GM18907 (cell line): ENCODE data around the gene RAB11FIP4.

ENCODE experiments used
- ATAC-seq: cut with Tn5 transposase; IDR thresholded peaks from one replicate; pipeline ENCODE4 v1.9.1; 2021; ENCODE audit warnings: mild to moderate bottlenecking, moderate library complexity; ENCODE audit not compliant: unreplicated experiment

The RAB11FIP4 gene

DNA sequence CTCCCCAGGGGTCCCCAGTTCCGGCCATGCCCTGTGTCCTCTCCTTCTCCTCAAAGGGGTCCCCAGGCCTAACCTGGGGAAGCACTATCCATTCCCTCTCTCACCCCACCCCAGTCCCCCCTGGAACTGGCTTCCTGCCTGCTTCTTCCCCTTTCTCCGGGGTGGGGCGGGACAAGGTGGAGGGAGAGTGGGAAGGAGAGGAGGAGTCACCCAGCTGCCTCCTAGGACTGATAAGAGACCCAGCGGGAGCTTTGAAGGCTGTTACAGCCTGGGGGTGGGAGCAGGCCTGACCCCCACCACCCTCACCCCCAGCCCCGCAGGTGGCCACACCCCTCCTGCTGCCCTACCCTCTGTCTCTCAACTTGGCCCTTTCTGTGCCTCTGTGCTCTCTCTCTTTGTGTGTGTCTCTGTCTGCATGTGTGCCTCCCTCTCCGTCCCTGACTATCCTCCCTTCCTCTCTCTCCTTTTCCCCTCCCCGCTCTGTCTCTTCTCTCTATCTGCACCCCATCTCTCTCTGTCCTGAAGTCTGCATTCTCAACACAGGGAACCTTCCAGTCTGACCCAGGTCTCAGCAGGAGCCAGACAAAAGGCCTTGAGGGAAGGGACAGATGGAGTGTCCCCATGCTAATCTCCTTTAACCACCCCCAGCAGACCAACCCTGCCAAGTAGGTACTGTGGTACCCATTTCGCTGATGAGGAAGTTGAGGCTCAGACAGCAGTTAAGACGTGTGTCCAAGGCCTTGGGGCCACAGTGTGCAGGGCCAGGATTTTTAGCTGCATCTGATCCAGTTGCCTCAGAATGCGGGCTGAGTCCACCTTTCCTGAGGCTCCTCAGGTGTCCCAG lies 66.1 kb downstream of the RAB11FIP4 start:
- ATAC-seq: no peak

DNA sequence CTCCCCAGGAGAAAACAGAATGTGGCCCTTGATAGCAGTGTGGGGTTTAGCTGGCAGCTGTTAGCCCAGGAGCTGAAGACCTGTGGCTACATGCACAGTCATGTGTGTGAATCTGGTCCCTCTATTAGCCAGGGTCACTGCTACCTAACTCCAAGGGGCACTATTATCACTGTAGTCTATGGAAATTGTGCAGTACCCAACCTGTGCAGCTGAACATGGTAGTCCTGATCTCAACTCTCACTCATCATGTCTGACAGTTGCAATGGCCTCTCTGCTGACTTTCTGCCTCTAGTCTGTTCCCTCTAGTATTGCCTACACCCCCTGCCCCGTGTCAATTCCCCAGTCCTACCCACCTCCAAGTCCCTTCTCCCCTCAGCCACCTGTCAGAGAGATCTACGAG lies 67.4 kb downstream of the RAB11FIP4 start:
- ATAC-seq: no peak

DNA sequence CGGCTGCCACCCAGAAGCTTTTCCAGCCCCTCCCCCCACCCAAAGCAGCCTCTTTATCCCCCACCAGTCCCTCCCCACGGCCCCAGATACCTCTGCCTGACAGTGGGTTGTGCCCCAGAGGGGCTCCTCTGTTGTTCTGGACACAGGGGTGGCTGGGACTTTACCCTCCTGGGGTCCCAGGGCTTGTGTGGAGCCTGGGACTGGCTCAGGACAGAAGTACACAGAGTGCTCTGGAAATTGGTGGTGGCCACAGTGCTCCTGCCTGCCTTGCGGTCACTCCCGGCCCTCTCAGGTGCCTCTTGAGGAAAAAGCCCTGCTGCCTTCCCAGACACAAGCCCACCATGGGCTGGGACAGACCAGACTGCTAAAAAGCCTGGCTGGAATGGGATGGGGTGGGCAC lies 68.2 kb downstream of the RAB11FIP4 start:
- no peak for ATAC-seq

DNA sequence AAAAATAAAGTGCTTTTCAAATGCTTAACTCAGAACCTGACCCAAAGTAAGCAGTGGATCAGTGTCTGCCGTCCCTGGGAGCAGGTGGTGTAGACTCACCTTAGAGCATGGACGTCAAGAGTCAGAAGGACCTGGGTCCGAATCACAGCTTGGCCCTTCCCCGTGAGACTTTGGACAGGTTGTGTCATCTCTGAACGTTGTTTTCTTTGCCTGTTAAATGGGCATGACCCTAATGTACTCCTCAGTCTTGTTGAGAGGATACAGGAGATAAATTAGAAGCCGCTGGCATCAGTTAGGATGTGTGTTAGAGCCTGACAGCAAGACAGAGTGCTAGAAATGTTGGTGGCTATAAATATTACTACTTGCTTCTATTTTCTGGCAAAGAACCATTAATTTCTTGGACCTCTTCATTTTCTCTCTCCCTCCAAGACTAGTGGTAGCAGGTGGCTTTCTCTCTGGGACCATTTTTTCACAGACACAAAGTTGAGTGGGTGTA lies 68.8 kb downstream of the RAB11FIP4 start:
- ATAC-seq: no peak

DNA sequence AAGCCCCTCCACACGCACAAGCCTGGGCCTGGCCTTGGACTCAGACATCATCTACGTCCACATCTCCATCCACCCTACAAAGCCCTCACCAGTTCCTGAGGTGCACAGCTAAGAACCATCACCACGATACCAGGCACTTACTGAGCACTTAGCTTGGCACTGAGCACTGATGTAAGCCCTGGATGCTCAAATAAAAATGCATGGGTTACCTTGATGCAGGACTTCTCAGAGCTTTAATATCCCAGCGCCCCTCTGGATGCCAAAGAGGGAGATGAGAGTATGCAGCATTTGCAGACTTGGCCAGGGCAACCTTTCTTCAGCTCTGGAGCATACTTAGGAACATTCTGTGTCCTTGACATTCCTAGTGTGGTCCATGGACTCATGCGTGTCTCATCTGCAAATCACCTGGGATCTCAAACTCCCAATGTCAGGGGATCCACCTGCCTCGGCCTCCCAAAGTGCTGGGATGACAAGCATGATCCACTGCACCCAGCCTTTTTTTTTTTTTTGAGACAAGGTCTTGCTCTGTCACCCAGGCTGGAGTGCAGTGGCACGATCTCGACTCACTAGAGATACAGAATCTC lies 69.8 kb downstream of the RAB11FIP4 start:
- ATAC-seq: no peak

DNA sequence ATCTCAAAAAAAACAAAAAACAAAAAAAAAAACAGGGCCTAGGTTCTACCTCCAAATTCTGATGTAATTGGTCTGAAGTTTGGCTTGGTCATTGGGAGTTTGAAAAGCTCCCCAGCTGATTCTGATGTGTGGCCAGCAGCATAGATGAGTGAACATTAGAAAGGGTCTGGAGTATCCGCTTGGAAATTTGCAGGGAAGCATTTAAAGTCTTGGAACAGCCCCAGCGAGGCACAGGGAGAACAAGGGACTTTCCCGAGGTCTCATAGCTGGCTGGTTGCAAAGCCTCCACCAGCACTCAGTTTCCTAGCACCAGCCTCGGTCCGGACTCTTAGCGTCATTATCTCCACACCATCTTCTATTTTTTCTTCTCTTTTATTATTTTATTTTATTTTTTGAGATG lies 70.8 kb downstream of the RAB11FIP4 start:
- ATAC-seq: no peak

DNA sequence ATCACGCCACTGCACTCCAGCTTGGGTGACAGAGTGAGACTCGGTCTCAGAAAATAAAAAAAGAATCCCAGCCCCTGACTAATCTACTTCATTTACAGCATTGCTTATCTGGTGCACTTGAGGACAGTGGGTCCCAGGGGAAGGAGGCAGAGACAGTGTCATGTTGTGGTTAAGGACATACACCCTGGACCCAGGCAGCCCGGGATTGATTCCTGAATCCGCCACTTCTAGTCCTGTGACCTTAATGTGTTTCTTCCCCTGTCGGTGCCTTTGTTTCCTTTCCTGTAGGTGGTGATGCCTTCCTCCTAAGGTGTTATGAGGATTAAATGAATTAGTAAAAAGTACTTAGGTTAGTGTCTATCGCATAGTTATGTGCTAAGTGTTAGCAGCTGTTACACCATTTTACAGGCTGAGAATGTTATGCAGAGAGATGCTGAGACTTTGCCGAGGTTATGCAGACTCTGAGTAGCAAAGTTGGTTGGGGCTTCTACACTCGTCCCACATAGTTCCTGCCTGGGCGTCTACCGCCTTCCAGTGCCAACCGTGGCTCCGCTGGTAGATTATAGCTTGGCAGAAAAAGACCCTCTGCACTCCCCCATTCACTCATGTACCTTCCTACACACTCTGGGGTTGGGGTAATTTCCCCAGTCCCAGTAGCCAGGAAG lies 74.8 kb downstream of the RAB11FIP4 start:
- ATAC-seq: no peak

DNA sequence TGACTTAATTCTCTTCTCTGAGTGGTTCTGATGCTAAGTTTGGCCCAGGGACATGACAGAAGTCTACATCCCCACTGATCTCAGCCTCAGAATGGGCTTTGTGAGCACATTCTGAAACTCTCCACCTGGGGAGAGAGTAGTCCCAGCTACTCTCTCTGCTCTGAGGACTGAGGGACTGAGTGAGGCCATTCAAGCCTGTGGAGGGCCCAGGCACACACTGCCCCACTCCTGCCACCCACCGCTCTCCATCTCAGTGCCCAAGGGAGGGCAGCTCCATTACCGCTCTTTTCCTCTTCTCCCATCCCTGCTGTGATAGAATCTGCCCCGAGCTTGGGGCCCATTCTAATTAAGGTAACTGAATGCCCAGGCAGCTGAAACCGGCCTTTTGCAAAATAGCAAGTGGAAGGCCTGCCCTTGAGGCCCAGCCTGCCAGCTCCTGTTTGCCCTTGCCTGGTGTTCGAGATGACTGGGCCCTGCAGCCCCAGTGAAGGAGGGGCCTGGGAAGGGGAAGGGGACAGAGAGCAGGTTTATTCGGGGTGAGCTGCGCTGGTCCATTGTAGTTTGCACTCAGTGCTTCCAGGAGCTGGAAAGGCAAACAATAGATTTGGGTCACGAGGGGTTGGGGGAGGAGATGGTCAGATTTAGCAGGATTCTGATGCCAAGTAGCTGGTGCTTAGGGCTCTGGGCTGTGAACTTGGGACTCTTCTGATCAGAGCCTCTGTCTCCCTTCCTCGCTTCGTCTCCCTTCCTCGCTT lies 76.2 kb downstream of the RAB11FIP4 start:
- ATAC-seq: no peak

DNA sequence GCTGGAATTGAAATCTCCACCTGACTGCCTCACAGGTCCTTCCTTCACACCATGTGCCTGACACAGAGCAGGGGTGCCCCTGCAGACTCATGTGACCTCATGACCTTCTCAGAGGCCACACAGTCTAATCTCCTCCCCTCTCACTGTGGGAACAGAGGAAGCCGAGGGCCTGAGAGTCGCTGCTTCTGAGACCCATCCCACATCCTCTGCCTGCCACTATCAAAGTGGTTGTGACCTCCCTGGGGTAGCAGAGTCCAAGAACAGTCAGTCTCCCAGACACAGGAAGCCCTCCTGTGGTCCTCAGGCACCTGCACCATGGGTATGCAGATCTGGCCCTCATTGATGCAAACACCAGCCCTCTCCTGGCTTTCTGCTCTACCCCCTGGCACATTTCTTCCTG lies 78.5 kb downstream of the RAB11FIP4 start:
- ATAC-seq: no peak

DNA sequence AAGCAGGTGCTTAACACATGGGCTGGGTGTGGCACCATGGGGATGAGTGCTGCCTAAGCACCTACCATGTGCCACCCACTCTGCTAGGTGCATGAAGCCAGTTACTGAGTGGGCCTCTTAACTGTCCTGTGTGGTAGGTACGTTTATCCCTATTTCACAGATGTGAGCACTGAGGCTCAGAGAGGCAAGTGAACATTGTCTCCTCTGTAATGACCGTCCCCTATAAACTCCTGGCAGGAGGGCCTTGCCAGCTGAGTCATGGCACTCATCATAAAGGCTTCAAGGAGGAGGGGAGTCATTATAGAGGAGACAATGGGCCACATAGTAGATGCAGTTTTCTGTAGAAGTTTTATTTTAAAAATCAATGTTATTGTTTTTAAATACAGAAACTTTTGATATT lies 79.1 kb downstream of the RAB11FIP4 start:
- no peak for ATAC-seq

DNA sequence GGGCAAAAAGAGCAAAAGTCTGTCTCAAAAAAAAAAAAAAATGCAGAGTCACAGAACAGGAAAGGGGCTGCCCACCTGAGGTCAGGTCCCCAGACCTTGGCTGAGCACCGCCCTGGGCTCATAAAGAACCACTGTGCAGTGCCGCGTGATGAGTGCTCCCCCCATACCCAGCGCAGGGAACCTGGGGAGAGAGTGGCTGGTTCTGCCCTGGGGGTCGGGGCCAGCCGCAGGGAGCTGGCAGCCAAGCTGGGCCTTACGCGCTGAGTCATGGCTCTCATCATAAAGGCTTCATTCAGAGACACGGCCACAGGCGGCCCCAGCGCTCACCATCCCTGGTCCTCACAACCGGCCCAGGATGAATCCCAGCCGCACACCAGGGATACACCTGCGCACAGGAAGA lies 80.7 kb downstream of the RAB11FIP4 start:
- ATAC-seq: no peak

DNA sequence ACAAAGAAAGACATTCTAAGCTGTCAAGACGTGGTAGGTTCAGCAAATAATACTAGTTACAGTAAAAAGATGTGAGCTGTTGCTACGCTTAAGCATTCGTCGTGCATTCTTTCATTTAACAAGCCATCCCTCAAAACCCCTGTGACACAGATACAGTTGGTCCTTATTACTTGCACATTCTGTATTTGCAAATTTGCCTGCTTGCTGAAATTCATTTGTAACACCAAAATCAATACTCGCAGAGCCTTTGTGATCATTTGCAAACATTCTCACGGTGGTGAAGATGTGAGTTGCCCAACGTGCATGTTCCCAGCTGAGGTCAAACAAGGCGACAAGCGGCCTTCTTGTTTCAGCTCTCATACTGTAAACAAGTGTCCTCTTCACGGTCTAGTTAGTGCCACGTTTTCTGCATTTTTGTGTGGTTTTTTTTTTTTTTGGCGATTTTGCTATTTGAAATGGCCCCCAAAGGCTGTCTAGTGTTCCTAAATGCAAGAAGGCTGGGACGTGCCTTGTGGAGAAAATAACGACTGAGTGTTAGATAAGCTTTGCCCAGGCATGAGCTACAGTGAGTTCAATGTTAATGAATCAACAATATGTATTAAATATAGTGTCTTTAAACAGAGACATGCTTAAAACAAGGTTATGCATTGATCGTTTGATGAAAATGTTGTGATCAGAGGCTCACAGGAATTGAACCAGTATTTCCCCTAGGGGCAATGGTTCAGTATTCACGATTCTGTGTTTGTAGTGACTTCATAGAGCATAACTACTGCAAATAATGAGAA lies 84.1 kb downstream of the RAB11FIP4 start:
- ATAC-seq: no peak

DNA sequence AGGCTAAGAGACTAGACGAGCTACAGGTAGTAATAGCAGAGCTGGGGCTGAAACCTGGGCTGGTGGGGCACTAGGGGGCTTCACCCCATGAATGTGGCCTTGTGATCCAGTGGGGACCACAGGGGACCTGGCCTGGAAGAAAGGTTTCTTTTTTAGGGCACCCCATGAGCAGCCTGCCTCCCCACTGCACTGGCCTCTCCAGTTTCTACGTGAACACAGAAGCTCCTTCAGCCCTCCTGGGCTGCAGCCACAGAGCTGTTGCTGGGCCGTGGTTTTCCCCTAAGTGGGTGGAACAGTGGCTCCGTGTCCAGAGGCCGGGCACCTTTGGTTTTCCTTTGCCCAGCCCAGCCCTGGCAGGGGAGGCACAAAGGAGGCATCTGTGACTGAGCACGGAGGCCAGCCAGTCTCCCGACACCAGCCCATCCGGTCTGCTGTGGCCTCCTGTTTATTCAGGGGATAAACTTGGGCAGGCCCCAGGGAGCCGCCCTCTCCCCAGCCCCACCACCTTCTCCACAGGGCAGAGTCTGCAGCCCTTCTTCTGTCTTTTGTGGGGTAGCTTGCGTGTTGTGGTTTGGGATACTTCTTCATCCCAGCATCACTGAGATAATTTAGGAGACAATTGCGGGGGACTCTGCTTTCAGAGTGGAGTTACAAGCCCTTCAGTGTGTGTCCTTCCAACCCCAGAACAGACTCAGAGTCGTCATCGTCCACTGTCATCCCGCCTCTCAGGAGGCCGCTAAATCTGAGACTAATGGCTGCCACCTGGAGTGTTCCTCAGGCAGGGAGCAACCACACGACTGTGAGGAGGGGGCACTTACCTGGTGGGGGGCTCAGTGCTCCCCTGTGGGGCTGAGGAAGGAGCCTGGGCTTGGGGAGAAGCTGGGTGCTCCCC lies 85.3 kb downstream of the RAB11FIP4 start:
- ATAC-seq: no peak

DNA sequence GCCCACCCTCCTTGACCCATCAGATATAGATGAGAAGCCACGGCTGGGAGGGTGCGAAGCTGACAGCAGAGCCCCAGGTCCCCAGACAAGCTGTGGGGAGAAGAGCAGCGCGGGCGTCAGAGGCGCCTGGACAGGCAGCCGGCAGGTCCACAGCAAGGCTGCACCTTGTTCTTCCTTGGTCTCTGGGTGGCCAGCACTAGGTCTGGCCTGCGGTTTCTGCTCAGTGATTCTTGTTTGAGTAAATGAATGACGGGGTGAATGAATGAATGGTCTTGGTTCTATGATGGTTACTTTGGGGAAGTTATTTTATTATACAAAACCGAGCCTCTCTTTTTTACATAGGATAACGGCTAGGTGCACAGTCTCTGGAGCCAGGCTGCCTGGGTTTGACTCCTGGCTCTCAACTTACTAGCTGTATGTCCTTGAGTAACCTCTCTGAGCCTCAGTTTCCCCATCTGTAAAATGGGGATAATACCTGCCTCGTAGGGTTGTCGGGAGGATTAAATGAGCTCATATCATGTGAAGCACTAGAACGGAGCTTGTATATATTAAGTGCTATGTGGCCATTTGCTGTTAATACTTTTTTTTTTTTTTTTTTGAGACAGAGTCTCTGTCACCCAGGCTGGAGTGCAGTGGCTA lies 86.1 kb downstream of the RAB11FIP4 start:
- ATAC-seq: no peak

DNA sequence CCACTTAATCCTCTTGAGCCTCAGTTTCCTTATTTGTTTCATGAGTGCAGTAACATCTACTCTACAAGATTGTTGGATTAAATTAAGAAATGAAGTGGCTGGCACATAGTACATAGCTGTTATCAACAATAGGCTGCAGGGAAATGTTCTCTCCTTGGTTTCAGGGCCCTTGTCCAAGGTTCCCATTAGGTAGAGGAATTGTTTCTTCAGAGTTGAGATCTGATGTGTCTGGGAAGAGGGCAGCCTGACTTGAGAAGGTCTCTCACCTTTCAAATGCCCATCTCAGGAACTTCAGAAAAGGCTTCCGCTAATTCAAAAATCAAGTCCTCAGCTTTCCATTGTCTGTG lies 87.6 kb downstream of the RAB11FIP4 start:
- no peak for ATAC-seq

DNA sequence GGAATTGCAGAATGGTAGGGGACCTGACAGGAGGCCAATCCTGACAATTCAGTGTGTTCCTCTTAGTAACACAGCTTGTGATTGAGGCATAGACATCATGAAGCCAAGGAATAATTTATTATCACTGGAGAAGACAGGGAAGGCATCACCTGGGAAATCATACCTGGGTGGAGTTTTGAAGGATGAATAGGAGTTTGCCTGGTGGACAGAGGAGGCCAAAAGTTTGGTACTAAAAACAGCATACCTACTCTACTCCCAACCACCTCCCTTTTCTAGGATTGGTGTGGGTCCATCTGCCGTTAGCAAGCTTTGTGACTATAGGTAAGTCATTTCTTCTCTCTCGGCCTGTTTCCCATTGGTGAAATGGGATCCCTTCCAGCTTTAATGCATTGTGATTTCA lies 88.0 kb downstream of the RAB11FIP4 start:
- ATAC-seq: no peak

DNA sequence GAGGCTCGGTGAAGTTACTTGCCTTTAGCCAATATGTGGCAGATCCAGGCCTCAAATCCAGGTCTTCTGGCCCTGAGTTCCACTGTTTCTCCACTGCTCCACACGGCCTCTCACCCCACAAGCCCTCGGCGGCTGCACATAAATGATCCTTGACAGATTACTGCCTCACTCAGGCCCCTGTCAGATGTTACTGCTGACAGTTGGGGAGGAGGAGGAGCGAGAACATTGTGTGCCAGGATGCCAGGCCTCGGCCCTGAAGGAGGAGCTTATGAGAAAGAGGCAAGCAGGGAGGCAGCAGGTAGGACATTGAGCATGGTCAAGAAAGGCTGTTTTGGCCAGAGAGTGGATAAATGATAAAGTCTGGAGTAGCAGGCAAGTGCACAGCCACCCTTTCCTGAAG lies 88.6 kb downstream of the RAB11FIP4 start:
- no peak for ATAC-seq

DNA sequence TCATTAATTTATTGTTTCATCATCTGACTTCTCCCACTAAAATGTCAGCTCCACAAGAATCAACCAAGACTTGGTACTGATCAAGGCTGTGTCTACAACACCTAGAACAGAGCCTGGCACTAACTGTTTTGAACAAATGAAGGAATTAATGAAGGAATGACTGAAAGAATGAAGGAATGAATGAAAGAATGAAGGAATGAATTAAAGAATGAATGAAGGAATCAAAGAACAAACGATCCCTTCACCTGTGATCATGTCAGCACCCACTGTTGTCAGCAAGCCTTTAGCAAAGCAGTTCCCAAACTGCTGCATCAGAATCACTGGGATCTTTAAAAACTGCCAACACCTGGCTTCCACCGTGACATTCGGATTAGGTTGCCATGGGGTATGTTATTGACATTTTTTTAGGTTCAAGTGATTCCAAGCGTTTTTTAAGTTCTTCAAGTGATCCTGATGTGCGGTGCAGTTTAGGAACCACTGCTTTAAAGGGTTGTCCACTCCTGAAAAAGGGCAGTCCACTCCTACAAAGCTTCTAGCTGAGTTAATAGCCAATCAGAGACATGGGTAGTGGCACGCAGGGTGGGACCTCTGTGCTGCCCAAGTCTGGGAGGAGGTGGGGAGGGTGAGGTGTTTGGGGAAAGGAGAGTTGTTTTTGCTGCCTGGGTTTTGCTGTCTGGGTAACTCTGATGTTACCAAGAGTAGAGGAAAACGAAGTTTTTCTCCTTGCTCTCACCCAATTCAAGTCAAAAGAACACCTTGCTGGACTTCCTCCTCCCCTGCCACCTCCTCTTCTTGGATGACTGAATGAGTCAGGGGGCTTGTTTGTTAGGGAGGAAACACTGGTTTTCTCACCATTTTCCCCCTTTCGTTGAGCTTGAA lies 89.7 kb downstream of the RAB11FIP4 start:
- ATAC-seq: no peak
